GM21529 (cell line): ENCODE measurements around the gene OXCT1.
"Not testable (repeated sequence)": the region's sequence is repeated elsewhere in the genome, so short reads cannot be mapped to it uniquely, and the experiment has no call there.

Source experiments
- ATAC-seq: cut with Tn5 transposase; IDR thresholded peaks from one replicate; pipeline ENCODE4 v1.9.1; 2021; ENCODE audit not compliant: unreplicated experiment

OXCT1 gene

DNA sequence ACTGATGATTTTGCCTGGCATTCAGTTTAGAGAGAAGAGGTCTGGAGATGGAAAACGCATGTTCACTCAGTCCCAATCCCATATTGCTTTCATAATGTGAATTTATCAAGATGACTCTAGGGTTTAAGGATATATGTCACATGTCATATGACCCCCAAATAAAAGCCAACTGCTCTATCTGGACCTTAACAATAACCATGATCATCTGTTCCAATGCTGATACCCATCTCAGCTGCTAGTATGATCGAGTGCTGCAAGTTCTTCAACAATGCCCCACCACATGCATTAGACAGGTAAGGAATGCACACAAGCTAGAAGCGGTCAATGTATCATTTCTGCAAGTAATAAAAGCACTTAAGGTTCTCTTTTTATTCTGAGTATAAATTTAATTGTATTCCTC is 91.8 kb downstream of the OXCT1 start:
- ATAC-seq: no peak

DNA sequence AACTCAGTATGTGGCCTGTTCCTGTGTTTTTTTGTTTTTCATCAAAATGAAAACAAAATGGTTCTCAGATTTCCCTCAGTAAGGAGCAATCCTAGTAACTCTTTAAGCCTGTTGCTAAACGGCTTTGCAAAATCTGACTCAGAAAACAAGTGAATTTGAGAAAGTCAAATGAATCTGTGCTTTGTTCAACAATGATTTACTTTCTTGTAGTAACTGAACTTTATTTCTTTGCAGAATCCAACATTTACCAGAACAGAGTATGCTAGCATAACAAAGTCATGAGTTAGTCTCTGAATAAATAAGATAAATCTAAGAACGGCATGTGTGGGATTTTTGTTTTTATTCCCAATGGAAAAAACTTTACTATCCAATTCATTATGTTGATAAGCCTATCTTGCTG is 93.8 kb downstream of the OXCT1 start:
- ATAC-seq: no peak

DNA sequence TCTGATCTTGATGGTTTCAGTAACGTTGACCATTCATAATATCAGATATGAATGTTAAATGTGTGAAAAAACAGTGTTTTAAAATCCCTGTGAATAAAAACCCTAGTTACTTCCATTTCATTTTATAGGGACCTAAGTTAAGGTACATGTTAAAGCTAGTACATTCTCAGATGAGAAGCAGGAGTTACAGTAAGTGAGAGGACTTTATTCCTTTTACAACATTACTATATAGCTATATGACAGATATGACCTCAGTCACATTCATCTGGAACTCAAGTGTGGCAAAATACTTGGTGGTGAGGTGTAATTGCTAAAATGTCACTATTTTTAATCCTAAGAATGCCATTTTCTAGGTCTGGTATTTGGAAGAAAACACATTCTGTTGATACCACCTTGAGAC is 96.4 kb downstream of the OXCT1 start:
- ATAC-seq: no peak

DNA sequence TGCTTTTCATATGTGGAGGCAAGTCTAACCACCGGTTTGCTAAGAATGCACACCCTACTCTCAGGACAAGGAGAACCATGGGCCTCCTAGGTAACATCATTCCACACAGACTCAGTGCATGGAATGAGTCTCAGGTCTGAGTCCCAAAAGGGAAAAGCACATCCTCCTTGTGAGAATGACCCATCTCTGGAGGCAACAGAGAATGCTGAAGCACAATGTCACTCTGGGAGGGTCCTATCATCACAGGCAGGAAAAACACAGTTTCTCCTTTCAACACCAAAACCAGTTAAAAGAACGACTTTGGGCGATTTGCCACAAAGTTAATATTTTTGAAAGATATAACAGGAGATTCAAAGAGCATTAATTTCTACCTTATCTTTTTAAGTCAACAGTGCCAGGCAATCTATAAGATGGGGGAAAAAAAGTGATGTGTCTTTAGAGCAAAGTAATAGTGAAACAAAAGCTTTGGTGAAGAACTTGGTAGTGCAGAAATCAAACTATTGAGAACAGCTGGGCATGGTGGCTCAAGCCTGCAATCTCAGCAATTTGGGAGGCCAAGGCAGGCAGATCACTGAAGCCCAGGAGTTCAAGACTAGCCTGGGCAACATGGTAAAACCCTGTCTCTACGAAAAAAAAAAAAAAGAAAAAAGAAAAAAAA is 97.3 kb downstream of the OXCT1 start:
- no peak for ATAC-seq

DNA sequence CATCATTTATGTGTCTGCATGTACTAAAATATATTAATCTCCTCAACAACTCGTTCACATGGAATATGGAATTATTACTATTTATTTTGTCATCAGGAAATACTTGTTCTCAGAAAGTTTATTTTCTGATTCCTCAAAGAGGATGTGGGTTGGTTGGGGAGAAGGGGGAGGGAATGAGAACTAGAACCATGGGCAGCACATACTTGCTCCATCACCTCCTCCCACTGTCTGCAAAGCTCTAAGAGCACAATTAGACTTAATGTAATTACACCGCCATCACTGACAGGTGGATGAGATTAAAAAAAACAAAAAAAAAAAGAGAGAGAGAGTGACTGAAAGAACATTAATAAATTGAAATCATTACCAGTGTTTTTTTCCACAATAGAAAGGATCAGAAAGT is 98.2 kb downstream of the OXCT1 start:
- no peak for ATAC-seq

DNA sequence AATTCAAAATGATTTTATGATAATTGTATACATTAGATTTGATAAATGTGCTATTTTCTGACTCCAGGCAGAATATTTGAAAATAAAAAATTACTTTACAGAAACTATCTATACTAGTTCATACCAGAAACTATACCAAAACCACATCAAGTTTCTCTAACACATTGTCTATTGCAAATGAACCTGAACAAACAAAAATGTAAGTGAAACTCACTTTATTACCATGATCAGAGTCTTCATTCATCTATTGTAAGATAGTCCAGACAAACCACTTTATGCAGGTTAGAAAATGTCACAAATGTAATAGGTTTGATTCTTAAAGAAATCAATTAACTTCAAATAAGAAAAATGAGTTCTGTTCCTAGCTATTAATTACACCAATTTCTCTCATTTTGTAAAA is 99.4 kb downstream of the OXCT1 start:
- ATAC-seq: peak; percentile 95

DNA sequence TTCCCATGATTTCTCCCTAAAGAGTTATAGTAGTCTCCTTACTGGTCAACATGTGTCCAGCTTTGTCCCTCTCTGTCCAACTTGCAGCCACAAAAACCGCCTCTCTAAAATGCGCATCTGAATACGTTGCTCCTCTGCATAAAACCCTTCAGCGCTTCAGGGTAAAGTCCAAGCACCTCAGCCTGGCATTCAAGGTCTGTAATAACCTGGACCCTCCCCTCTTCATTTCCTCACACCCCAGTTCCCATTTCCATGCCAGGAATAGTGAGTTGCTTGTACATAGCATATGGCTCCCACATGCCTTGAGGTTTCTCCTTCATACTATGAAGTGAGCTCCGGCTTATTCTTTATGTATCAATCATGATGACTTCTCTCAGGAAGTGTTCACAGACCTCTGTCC is 101.5 kb downstream of the OXCT1 start:
- no peak for ATAC-seq

DNA sequence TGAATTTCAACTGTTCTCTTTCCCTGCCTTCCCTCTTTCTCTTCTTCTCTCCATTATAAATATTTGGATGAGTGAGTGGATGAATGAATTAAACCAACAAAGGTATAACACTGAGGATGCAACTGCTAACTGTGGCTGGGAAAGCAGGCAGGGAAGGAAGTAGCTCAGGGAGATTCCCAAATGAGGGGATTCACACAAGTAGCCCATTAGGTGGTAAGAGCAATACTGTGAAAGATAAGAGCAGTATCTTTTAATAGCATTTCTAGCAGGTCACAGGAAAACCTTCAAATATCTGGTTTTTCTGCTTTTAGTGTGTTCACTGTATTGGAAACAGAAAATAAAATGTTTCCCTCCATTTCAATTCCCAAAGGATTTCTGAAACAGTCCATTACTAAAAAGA is 105.6 kb downstream of the OXCT1 start:
- no peak for ATAC-seq

DNA sequence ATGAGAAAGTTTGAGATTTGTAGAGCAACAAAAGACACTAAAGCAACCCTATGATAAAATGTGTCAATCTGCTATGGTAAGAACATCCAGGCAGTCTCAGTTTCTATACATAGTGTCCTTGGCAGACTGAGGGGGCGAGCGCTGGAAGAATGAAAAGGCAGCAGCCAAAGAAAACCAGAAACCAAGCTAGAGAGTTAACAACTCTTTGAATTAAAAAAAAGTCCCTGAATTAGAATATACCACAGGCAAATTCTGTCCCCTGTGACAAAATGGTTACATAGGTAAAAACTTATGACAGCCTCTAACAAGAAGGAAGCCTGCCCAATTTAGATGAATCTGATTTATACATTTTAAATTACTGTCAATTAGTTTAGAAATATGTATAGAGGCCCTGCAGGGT is 106.7 kb downstream of the OXCT1 start:
- peak; percentile 45 for ATAC-seq

DNA sequence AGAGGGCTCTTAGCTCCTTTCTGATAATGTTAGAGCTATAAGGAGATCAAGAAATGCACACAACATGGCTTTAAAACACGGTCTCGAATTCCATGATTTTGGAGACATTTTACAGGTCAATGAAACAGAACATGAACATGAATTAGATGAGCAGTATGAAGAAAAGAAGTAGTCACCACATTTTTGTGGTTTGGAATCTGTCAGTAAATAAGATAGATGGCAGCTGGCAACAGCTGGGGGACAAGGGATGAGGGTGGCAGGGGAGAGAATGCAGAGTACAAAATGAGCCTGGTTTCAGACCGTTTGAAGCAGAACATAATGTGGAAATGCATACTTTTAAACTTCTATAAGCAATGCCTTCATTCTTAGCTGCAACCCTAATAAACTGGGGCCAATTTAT is 107.1 kb downstream of the OXCT1 start:
- ATAC-seq: no peak

DNA sequence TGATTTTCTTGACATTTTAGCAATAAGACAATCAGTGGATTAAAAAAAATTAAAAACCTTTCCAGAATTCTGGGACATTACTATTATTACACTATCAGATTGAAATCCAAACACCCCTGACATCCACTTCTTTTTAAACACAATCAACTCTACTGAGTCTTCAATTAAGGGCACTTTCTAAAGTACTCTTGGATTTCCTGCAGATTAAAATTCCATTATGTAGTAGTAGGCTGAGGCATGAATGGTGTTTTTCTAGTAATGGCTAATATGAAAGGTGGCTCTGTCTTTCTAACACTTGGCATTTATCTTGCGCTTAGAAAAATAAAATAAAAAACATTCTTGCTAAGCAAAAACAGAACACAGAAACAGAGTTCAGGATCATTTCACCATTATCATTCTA is 107.8 kb downstream of the OXCT1 start:
- ATAC-seq: no peak

DNA sequence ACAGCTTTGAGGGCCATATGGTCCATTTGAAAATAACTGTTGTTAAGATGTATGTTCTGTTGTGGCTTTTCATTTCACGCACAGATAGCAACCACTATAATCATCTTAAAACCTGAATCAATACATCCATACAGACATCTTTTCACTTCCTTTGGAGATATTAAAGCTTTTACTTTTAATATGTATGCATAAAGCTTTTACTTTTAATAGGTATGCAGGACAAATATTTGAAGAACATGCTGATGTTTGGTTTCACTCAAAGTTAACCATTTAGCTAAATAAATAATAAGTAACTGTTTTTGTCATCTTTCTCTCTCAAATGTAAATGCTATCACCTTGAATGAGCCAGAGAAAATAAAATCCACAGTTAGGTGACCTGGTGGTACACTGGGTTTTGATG is 108.6 kb downstream of the OXCT1 start:
- no peak for ATAC-seq

DNA sequence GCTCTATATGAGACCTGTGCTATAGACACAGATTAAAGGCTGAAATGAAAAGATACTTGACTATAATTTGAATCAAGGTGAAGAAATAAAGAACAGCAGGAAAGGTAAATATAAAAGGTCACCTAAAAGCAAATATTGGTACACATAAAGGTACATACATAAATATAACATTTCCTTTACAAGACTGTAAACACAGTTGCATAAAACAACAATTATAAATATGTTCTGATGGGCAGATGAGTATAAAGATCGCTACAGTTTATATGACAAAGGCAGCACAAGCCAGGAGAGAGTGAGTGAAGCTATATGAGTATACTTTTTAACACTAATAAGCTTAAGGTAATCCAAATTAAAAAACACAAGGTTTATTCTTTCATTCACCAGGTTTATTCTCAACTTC is 114.5 kb downstream of the OXCT1 start:
- no peak for ATAC-seq

DNA sequence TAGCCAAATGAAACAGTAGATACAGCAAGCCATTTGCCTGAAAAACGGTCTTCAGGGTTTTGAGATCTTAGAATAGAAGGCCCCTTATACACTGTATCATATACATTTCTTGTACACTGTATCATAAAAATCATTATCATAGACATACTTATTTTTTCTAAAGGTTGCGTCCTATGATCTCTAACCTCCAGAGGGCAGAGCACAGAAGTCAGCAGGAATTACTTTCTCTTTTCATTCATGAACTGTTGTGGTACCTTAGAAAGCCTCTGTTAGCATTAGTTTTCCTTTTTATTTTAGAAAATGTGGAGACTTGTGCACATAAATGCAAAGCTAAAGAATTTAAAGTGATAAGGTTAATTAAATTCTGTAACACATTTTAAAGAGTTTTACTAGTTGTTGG is 115.4 kb downstream of the OXCT1 start:
- ATAC-seq: no peak

DNA sequence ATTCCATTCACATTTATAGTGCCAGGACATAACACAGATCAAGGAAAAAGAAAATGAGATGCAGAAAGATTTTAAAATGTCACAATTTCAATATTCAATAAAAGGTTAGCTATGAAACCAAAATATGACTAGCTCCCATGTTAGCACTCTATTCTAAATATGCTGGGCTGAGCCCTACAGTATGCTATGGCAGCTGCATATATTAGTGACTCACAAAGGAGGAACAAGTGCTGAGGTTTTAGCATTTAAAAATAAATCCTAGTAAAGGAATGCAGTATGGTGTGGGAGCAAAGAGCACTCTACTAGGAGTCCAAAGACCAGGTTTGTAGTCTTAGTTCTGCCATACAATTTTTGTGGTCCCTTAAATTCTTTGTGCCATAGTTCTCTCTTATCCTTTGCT is 118.4 kb downstream of the OXCT1 start:
- no peak for ATAC-seq

DNA sequence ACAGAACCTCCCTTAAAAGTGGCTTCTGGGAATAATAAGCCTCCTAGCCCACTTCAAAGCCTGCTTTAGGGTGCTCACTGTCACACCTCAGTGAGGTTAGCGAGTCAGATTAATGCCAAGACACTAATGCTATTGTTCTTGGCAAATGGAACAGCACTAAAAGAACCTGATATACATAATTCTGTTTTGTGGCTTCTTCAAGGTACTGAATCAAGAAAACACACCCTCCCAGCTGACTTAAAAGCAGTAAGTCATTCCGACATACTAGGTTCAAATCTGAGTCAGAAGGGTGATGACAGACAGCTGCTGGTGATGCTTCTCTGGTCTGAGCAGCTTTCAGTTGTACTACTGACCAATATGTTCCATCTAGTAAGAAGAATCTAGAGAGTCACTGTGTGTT is 121.6 kb downstream of the OXCT1 start:
- ATAC-seq: peak; percentile 99

DNA sequence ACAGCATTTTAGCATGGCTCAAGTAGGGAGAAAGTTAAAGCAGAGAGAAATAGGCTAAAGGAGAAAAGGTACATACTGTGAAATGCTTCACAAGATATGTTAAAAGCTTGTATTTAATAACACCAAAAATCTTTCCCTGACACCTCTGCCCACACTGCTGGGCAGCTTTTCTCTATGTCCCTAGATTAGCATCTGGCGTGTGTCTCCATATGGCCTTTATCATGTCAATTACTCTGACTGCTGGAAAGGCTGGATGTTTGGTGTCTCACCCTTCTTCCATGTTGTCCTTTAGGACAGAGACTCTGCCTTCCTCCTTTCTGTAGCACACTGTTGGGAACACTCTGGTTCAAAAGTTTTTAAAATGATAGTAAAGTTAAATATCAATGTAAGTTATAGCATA is 122.5 kb downstream of the OXCT1 start:
- ATAC-seq: no peak

DNA sequence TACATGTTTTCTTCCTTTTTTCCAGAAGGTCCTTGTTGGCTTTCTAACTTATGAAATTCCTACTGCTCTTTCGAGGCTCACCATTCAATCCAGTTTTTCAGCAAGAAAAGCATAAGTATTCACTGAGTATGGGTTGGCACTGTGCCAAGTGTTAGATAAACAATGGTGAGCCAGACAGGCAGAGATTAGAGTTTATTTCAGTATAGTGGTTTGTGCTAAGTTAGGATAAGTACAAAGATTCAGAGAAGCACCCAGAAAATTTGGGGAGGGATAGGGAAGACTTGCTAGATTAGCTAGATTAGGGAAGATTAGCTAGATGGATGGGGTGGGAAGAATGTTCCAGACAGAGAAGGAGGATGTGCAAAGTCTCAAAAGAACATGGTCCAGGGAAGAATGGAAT is 122.9 kb downstream of the OXCT1 start:
- ATAC-seq: no peak

DNA sequence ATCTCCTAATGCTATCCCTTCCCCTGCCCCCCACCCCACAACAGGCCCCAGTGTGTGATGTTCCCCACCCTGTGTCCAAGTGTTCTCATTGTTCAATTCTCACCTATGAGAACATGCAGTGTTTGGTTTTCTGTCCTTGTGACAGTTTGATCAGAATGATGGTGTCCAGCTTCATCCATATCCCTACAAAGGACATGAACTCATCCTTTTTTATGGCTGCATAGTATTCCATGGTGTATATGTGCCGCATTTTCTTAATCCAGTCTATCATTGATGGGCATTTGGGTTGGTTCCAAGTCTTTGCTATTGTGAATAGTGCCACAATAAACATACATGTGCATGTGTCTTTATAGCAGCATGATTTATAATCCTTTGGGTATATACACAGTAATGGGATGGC is 127.6 kb downstream of the OXCT1 start:
- not testable (repeated sequence) for ATAC-seq

DNA sequence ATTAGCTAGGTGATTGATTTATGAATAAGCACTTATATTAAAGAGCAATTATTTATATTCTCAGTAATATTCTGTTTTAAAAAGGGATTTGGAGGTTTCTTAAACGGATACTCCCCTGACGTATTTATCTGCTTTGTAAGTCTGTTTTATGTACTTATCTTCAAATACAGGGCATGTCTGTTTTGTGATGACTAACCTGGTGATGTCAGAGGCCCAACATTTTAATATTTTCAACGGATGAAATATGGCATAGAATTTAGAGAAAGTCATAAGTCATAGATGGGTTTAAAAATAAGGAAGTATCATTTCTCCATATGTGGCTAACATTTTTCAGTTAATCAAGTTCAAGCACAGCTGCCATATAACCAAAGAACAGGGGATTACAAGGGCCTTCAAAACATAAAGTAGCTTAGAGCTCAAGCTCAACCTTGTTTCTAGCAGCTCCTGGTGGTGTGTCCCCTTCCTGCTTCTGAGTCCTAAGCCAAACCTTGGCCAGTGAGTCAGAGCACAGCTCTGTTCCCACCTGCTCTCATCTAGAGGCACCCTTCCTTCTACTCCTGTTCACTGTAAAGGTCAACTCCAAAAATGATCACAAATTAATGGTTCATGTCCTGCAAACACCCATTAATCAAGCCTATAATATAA is 131.4 kb downstream of the OXCT1 start:
- ATAC-seq: no peak

DNA sequence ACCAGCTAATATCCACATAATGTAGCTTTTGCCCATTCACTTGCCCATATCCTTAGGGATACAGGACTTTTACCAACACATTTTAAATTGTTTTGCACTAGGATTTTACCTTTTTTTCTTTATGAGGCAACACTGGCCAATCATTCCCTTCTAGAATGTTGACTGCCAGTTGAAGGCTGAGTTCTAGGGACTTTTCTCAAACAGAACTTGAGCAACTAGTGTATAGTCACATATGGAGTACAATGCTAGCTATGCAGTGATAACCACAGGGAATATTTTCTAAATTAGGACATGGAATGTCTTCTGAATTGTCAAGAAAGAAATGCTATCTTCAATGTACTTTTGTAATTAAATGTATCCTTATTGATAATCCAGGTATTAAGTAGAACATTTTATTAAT is 133.6 kb downstream of the OXCT1 start:
- ATAC-seq: no peak

DNA sequence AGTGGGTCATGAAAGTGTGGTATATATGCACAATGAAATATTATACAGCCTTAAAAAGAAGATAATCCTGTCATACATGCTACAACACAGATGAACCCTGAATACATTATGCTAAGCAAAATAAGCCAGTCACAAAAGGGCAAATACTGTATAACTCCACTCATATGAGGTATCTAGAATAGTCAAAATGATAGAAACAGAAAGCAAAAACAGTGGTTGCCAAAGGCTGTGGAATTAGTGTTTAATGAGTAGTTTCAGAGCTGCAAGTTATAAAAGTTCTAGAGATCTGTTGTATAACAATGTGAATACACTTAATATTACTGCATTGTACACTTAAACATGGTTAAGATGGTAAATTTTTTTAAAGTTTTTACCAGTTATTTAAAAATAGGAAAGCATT is 135.0 kb downstream of the OXCT1 start:
- ATAC-seq: peak; percentile 71

DNA sequence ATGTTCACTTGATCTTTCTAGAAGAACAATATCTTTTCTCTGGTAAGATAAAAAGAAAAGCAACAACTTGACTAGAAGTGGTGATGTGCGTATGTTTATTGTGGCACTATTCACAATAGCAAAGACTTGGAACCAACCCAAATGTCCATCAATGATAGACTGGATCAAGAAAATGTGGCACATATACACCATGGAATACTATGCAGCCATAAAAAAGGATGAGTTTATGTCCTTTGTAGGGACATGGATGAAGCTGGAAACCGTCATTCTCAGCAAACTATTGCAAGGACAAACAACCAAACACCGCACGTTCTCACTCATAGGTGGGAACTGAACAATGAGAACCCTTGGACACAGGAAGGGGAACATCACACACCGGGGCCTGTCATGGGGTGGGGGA is 140.8 kb downstream of the OXCT1 start:
- not testable (repeated sequence) for ATAC-seq
